AG04450 (cell line): ENCODE data around the gene GIT2. TPM values are rescaled to one million over a fixed set of nuclear protein-coding genes. Genes with fewer than 3 reads are reported as not detected.

Experiments
- CTCF ChIA-PET: fragments of 300-600, 350-600 bp; formaldehyde crosslinking; extraction: SDS; loops from one replicate; lab custom pipeline; 2022; ENCODE audit warnings: antibody characterized with exemption, inconsistent platforms; lab: Charles Lee
- POLR2A ChIA-PET: fragments of 350-600 bp; formaldehyde crosslinking; extraction: SDS; loops from one replicate; lab custom pipeline; 2021; ENCODE audit warnings: antibody characterized with exemption, inconsistent platforms; lab: Yijun Ruan, JAX
- DNase-seq: peaks from one replicate; pipeline ENCODE4 v3.0.0-alpha.2; 2011; ENCODE audit warnings: low read depth, low spot score
- H3K27ac ChIP-seq: one replicate; pipeline ENCODE4 v1.5.1; 2012; ENCODE audit warnings: low read depth, low read length, control low read depth
- H3K27me3 ChIP-seq: one replicate; pipeline ENCODE4 v1.6.0; 2012; ENCODE audit warnings: low read length; ENCODE audit not compliant: control insufficient read depth, insufficient read depth
- H3K4me3 ChIP-seq: 2 replicates; pipeline ENCODE4 v1.5.1; 2011; ENCODE audit warnings: mild to moderate bottlenecking, low read depth, low read length, control low read depth
- H3K9me3 ChIP-seq: 2 replicates; pipeline ENCODE4 v1.5.1; 2012; ENCODE audit warnings: low read length; ENCODE audit not compliant: control insufficient read depth, insufficient read depth
- CTCF ChIP-seq: IDR thresholded peaks from 2 replicates; pipeline ENCODE4 v1.5.1; 2011; ENCODE audit warnings: low read depth, low read length, control low read depth, inconsistent platforms
- polyA plus RNA-seq: library from polyadenylated mRNA; depleted of rRNA; stranded (reverse); fragments of >200 nt; gene quantifications from 2 replicates; pipeline ENCODE4 v1.2.3, GENCODE V29; 2011

Gene GIT2
- polyA plus RNA-seq, 1 experiment = 57.9 TPM

GRCh38 chr12:109946913-109947312 is 49.3 kb downstream of the GIT2 start:
- Histone ChIP-seq H3K4me3 (no peak overlapping the region), H3K9me3 (no peaks in the 10 kb centered on the region), H3K27ac (peak overlapping the region; percentile 80), H3K27me3 (no peaks in the 10 kb centered on the region)
- CTCF ChIA-PET = interaction anchor here (1.0 to 1.3 kb wide), 3 partner anchors 94 to 101 kb away, joined by 3 read pairs; no protein-coding TSS in a partner anchor
- POLR2A ChIA-PET = no interaction called here
- TF ChIP-seq CTCF = no peak
- no peak for DNase-seq

- DNase-seq = no peak
- H3K27ac ChIP-seq = peak overlapping the region; percentile 80
- POLR2A ChIA-PET = interaction anchor here (0.5 kb wide), 1 partner anchor 25 kb away, joined by 3 read pairs; no protein-coding TSS in a partner anchor
- H3K9me3 ChIP-seq = no peaks in the 10 kb centered on the region
- CTCF ChIA-PET = interaction anchor here (1.3 kb wide), 1 partner anchor 93 kb away, joined by 3 read pairs; no protein-coding TSS in a partner anchor
- H3K27me3 ChIP-seq = no peaks in the 10 kb centered on the region
- H3K4me3 ChIP-seq = no peak overlapping the region
- no peak for TF ChIP-seq CTCF
Observed at GRCh38 chr12:109946505-109946904, 49.7 kb downstream of the GIT2 start.

- POLR2A ChIA-PET = interaction anchor here (0.7 kb wide), 1 partner anchor 1651 kb away, joined by 4 read pairs; no protein-coding TSS in a partner anchor
Observed at GRCh38 chr12:109944561-109945359, 51.4 kb downstream of the GIT2 start.

GRCh38 chr12:109943811-109944210 is 52.4 kb downstream of the GIT2 start:
- POLR2A ChIA-PET = no interaction called here

More at GRCh38 chr12:109944561-109945359, 51.4 kb downstream of the GIT2 start:
- Histone ChIP-seq H3K27me3 (no peaks in the 10 kb centered on the region), H3K27ac (peak overlapping the region; percentile 33), H3K9me3 (no peaks in the 10 kb centered on the region), H3K4me3 (no peak overlapping the region)
- CTCF ChIA-PET = interaction anchor here (0.7 kb wide), 1 partner anchor 109 kb away, joined by 4 read pairs; no protein-coding TSS in a partner anchor
- DNase-seq = no peak
- no peak for TF ChIP-seq CTCF

More at GRCh38 chr12:109943811-109944210, 52.4 kb downstream of the GIT2 start:
- DNase-seq = no peak
- CTCF ChIA-PET = no interaction called here
- Histone ChIP-seq H3K4me3 (no peak overlapping the region), H3K27me3 (no peaks in the 10 kb centered on the region), H3K9me3 (no peaks in the 10 kb centered on the region), H3K27ac (no peak overlapping the region)
- TF ChIP-seq CTCF = no peak
